Mammary epithelial cell (primary cell): Measurements from ENCODE around the gene LAMP5.

Experiments used
- CTCF ChIP-seq, 2 donors: IDR thresholded peaks in 1 of 2; conservative IDR thresholded peaks in 1 of 2; 2 replicates each; pipeline ENCODE4 v1.5.1; 2011 to 2012; ENCODE audit warnings: inconsistent platforms in 2 of 2, low read length in 2 of 2, mild to moderate bottlenecking in 2 of 2, control low read depth in 1 of 2, low read depth in 1 of 2; ENCODE audit not compliant: insufficient read depth in 1 of 2; ENCODE audit errors: extremely low read depth in 1 of 2
- EZH2 ChIP-seq: IDR thresholded peaks from 2 replicates; pipeline ENCODE4 v1.6.1; 2012; ENCODE audit warnings: low read length, inconsistent platforms, borderline replicate concordance

- TF ChIP-seq CTCF (conservative IDR thresholded peaks at IDR 0.05 in 1 of 2, IDR thresholded peaks at IDR 0.05 in 1 of 2; ENCODE audit: extremely low read depth in 1 of 2, insufficient read depth in 1 of 2, low read depth in 1 of 2, low read length in 2 of 2) (no peak), EZH2 (no peak)
Observed at GRCh38 chr20:9515741-9516233, 1.4 kb downstream of the LAMP5 start.
